ENCODE results near the gene ANXA2.
"Not testable (repeated sequence)": the region's sequence is repeated elsewhere in the genome, so short reads cannot be mapped to it uniquely, and the experiment has no call there.

The ANXA2 gene

GRCh38 chr15:60408463-60408981 lies 10.7 kb upstream of the ANXA2 start:
- peak; percentile 95 for DNase-seq

DNA sequence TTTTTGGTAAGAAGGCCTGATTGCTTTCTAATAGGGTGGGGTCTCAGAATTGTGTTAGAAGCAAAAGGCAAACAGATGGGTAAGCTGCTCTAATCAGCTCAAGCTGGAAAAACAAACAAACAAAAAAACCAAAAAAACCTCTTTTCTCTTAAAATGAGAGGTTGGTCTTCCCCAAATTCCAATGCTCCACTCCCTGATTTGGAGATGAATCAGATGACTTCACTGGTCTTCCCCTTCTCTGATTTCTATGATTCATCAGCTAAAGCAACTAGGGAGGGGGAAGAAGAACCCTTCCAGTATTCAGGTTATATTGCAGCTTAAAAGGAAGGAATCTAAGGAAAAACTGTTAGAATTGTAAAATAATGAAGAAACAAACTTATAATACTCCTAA lies 9.6 kb upstream of the ANXA2 start:
- DNase-seq = peak; percentile 92

DNA sequence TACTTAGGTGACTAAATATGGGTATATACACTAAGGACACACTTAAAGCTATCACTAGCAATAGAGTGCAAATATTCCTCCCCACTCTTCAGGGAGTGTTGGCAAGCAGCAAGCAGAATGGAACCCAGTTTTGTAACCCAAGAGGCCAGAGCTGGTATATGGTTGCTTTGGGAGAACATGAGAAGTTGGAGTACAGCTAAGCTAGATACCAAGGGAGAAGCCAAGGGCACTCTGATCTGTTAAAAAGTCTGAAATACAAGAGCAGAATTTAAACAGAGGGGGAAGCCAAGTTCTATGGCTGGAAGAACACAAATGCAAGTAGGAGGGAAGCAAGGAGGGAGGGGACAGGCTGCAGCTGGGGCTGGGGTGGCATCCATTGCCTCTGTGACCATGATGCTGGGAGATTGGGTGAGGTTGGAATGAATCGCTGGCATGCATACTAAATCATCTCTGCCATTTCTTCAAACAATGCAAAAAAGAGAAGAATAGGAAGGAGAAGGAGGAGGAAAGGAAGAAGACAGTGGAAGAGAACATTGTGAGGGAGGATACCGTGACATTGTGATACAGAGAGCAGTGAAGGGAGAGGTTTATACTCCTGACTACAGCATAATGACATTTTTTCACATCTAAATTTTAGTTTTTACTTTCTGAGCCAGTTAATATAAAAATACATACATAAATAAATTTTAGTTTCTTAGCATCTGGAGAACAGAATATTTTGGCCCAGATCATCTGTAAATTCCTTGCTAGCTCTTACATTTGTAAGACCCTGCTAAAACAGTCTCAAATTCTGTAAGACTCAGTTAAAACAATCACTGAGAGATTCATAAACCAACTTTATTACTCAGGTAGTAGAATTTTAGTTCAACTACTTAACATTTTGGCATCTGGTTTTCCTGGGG lies 9.0 kb upstream of the ANXA2 start:
- no peak for DNase-seq

- DNase-seq = no peak
Observed at GRCh38 chr15:60405399-60405798, 7.6 kb upstream of the ANXA2 start.

DNA sequence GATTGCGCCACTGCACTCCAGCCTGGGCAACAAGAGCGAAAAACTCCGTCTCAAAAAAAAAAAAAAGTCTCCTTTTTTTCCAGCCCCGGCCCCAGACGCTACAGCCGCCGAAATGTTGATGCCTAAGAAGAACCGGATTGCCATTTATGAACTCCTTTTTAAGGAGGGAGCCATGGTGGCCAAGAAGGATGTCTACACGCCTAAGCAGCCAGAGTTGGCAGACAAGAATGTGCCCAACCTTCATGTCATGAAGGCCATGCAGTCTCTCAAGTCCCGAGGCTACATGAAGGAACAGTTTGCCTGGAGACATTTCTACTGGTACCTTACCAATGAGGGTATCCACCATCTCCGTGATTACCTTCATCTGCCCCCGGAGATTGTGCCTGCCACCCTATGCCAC lies 6.6 kb upstream of the ANXA2 start:
- DNase-seq = not testable (repeated sequence)

- DNase-seq = peak; percentile 55
Observed at GRCh38 chr15:60400944-60401343, 3.2 kb upstream of the ANXA2 start.

GRCh38 chr15:60399931-60400330 lies 2.1 kb upstream of the ANXA2 start:
- peak; percentile 78 for DNase-seq

GRCh38 chr15:60399246-60399915 lies 1.6 kb upstream of the ANXA2 start:
- no peak for DNase-seq

DNA sequence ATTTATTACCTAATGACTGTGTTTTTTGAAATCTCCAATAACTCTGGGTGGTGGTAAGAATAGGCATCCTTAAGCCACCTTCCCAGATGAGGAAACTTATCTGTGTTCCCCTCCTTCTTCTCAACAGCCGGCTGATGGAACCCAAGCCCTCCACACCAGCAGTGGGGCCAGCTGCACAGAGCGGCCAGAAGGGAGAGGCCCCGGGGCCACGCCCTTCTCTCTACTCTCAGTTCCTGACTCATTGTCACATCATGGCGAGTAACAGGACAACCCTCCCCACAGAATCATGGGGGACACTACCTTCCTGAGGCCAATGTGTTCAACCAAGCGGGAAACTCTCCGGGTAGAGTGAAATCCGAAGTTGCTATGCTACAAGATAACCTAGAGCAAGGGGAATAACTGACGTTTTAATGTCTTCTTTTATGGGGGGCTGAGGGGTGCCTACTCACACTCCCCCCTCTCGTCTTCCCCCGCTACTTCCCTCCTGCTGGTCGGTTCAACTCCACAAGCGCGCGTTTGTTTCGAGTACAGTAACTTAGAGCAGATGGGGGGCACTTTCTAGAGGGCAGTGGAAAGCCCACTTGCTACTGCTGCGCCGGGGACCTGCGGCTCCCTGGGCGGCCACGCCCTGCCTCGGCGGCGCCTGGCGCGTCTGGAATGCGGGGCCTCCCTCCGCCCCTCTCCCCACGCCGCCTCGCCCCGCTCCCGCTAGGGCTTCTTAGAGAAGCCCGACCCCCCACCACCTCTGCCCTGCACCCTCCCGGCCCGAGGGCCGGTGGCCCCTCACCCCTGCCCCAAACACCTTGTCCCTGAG lies 621 bp downstream of the ANXA2 start:
- peak; percentile 85 for DNase-seq

- no peak for DNase-seq
Observed at GRCh38 chr15:60396560-60396957, 1.2 kb downstream of the ANXA2 start.

DNA sequence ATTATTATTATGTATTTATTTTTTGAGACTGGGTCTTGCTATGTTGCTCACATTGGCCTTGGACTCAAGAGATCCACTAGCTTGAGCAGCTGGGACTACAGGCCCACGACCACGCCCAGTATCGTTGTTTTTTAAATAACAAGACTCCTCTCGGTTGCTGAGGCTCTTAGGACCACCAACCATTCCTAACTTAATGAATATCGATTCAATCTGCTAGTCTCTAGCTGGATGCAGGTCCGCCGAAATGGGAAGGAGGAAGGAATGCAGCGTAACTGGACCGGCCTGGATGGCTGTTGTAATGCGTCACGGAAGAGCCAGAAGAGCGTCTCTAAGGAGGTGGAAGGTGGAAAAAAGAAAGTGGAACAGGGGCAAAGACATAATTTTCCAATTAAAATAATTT lies 1.7 kb downstream of the ANXA2 start:
- DNase-seq = peak; percentile 38

DNA sequence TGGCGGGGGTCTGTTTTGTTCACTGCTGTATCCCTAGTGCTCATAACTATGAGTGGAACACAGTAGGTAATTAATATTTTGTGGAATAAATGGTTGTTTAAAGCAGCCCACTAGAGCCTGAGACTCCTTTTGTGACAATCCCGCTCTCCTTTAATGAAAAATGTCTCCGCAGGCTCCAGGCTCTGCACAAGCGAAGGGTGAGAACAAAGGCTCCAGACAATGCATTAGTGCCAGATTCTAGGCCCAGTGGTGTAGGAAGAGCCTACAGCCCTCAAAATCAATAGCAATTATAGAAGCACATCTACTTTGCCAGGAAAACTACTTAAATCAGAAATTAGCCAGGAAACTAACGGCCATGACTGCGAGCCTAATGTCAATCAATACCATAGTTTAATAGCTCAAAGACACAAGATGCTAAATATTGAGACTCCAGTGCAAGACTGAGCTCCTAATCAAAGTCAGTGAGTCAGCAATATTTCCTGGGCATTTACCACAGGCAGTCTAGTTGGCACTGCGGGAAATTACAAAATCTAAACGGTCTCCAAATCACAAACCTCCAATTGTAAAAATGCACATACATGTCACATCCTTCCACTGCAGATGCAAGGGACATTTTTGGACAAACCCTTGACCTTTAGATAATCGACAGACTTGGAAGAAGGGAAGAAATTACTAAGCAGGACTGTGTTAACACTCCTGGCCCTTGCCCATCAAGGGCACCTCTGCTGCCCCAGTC lies 2.3 kb downstream of the ANXA2 start:
- DNase-seq = no peak

GRCh38 chr15:60394689-60395097 lies 3.1 kb downstream of the ANXA2 start:
- DNase-seq = peak; percentile 46

DNA sequence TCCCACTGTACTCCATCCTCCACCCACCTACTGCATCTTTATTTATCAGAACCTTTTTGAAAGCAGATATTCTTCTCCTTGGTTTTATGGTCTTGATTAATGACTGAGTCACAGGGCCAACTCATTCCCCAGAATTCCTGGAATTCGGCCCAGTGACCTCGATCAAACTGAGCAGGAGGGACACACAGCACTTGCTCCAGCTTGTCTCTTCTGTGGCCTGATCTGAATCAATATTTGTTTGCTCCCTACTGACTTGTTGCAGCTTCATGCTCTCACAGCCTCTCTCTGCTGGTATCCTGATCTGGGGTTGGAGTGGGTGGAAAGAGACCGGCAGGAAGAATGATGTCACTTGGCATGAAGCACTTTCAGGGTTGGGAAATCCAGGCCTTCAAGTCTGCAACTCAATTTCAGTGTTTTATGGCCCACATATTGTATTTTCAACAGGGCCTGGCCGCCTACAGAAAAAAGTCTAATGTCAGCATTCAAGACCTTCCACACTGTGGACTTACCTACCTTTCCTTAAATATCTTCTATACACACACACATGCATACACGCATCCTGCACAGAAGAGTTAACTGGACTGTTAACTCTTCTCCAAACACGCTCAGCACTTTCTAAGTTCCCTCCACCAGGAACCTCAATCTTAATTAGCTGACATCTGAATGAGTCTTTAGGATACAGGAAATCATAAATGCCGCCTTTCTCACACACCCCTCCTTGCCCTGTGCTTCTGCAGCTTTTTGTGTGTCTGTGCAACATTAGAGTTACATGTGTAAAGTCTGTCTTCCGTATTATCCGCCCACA lies 4.6 kb downstream of the ANXA2 start:
- DNase-seq = peak; percentile 93

DNA sequence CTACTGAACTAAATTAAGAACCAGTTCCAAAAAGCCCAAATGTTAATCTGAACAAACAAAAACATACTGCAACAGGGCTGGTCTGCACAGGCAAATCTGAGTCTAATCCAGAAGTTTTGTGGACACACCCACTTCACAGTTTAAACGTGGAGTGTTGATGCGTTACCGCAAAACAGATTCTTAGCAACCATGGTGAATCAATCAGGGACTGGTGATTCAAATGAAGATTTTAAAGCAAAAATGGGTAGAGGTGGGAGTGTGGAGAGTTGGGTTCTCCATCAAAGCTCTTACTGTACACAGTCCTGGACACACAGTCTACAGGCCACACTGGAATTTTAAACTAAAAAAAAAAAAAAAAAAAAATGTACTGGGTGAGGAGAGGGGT lies 5.2 kb downstream of the ANXA2 start:
- DNase-seq = peak; percentile 83

- DNase-seq = no peak
Observed at GRCh38 chr15:60391722-60392315, 6.0 kb downstream of the ANXA2 start.

- peak; percentile 93 for DNase-seq
Observed at GRCh38 chr15:60390871-60391501, 6.8 kb downstream of the ANXA2 start.

DNA sequence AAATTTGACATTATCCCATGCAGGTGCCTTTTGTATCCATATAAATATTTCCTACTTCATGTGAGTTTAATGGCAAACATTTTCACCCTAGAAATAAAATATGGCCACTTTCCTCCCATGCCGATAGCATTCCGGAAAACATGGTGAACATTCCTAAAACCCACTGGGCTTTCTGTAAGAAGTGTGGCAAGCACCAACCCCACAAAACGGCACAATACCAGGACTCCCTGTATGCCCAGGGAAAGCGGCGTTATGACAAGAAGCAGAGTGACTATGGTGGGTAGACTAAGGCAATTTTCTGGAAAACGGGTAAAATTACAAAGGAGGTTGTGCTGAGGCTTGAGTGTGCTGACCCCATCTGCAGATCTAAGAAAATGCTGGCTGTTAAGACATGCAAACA lies 7.6 kb downstream of the ANXA2 start:
- DNase-seq = no peak

DNA sequence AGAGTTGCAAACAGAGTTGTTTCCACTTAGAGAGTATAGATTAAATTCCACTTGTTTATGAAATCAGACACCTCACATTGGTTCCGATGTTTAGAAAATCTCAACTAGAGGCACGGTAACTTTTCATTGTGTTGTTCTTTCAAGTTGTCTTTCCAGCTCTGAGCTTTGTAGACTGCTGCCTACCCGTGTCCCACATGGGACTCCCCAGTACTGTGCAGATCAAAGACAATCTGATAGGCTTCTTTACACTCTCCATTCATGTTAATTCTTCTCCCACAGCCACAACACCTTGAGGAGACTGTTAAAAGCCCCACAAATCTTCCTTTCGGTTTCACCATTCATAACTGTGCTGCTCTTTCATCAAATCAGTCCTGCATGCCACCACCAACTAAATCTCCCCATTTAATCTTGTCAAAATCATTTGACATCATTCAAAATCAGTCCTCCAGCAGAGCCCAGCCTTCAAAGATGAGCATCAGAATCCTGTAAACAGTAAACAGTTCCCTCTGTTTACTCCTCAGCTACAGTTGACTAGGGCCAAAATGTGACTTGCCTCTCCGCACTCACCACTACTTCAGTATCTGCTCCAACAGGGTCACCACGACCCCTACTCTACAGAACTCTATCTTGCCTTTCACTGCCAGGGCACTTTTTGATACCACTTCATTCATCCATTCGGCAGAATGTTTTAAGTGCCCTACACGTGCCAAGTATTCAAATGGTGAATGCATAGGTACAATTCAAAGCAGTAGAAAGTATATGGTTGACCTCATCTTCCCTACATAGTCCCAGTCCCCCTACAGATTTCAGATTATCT lies 8.3 kb downstream of the ANXA2 start:
- no peak for DNase-seq

DNA sequence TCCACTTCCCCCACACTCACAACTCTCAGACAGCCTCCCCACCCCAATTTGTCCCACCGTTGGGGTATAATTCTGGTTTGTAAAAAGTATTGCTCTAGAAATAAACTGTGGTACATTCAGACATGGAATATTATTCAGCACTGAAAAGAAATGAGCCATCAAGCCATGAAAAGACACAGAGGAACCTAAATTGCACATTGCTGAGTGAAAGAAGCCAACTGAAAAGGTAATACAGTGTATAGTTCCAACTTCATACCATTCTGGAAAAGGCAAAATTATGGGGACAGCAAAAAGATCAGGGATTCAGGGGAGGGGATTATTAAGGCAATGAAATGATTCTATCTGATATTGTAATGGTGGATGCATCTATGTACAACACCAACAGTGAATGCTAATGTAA lies 10.5 kb downstream of the ANXA2 start:
- DNase-seq = no peak

Data from NCI-H226 (cell line).